Testis (tissue), 3 donors: ENCODE results near the gene KRTAP10-1. TPM values are rescaled to one million over a fixed set of nuclear protein-coding genes. Genes with fewer than 3 reads are reported as not detected.

Experiments
- DNase-seq: peaks from one replicate; pipeline ENCODE4 v3.0.0-alpha.2; 2019
- H3K27ac ChIP-seq, 2 donors: fragments of 200-600 bp; sonication (generic); one replicate each; pipeline ENCODE4 v1.5.1; 2019
- H3K27me3 ChIP-seq: fragments of 200-600 bp; sonication (generic); one replicate; pipeline ENCODE4 v1.5.1; 2019
- H3K36me3 ChIP-seq: fragments of 200-600 bp; sonication (generic); one replicate; pipeline ENCODE4 v1.5.1; 2017; ENCODE audit warnings: low read depth; ENCODE audit errors: missing control alignments
- H3K4me1 ChIP-seq: fragments of 200-600 bp; sonication (generic); one replicate; pipeline ENCODE4 v1.5.1; 2019
- H3K4me3 ChIP-seq, 2 donors: fragments of 200-600 bp; sonication (generic); one replicate each; pipeline ENCODE4 v1.5.1; 2017 to 2019
- H3K9me3 ChIP-seq: fragments of 200-600 bp; sonication (generic); one replicate; pipeline ENCODE4 v1.5.1; 2017
- CTCF ChIP-seq, 3 experiments: fragments of 450-650 bp in 2 of 3; fragments of 200-600 bp in 1 of 3; sonication (generic) in 1 of 3; IDR thresholded peaks; one replicate each; pipeline ENCODE4 v1.5.1; 2016 to 2019; ENCODE audit warnings: antibody characterized with exemption in 3 of 3, mild to moderate bottlenecking in 2 of 3, moderate library complexity in 1 of 3
- POLR2A ChIP-seq: fragments of 450-650 bp; IDR thresholded peaks from one replicate; pipeline ENCODE4 v1.6.1; 2017; ENCODE audit warnings: antibody characterized with exemption, mild to moderate bottlenecking, moderate library complexity
- WGBS, 2 donors: methylation state at CpG; one replicate each; pipeline ENCODE4 v1.1.5; 2018; 5-methylcytosine and 5-hydroxymethylcytosine counted together
- intact Hi-C: fragments of 100-400 bp; cut with DNase I; formaldehyde crosslinking; loops from one replicate; pipeline ENCODE4 v1.15.1; 2023; ENCODE audit warnings: low total_unique reads
- polyA plus RNA-seq: library from polyadenylated mRNA; stranded (reverse); fragments of 350-450 nt; fragmentation: Illumina TruSeq; extraction: RNeasy Lipid Tissue Mini Kit (QIAGEN cat#74804); gene quantifications from one replicate; pipeline ENCODE4 v1.2.3, GENCODE V29; 2014; ENCODE audit warnings: low read depth, low replicate concordance; ENCODE audit not compliant: insufficient read depth
- total RNA-seq, 2 donors: library from RNA; depleted of rRNA; stranded (reverse); fragments of >200 nt; gene quantifications; one replicate each; pipeline ENCODE4 v1.2.3, GENCODE V29; 2016

KRTAP10-1 gene
- total and polyA plus RNA-seq, 3 donors from 2014 or later: not detected

GRCh38 chr21:44513389-44514217 is 26.4 kb downstream of the KRTAP10-1 start:
- Histone ChIP-seq H3K27ac (no peak overlapping the region), H3K36me3 (no peaks in the 10 kb centered on the region), H3K9me3 (no peaks in the 10 kb centered on the region), H3K4me1 (no peaks in the 10 kb centered on the region), H3K27me3 (no peaks in the 10 kb centered on the region), H3K4me3 (no peak overlapping the region)
- no peak for DNase-seq
- intact Hi-C loops: loop anchor here (10.0 kb wide), 1 partner anchor 281 kb away; no protein-coding TSS in a partner anchor
- 82 to 83% methylated on average over 8 to 15 of the region's 15 CpGs for WGBS, 2 donors
- no peak for TF ChIP-seq POLR2A
- TF ChIP-seq CTCF (IDR thresholded peaks at IDR 0.05): no peak

- no peak for DNase-seq
- Histone ChIP-seq H3K36me3 (no peaks in the 10 kb centered on the region), H3K4me1 (no peaks in the 10 kb centered on the region), H3K27ac (no peak overlapping the region), H3K9me3 (no peaks in the 10 kb centered on the region), H3K4me3 (no peak overlapping the region), H3K27me3 (no peaks in the 10 kb centered on the region)
- intact Hi-C loops: loop anchor here (10.0 kb wide), 1 partner anchor 282 kb away; no protein-coding TSS in a partner anchor
- no peak for TF ChIP-seq CTCF (IDR thresholded peaks at IDR 0.05)
- no peak for TF ChIP-seq POLR2A
- 84 to 87% methylated on average over 12 to 21 of the region's 21 CpGs for WGBS, 2 donors
These were observed 27.3 kb downstream of the KRTAP10-1 start for GRCh38 chr21:44512496-44513388.

- 76 to 82% methylated on average over 6 to 8 of the region's 8 CpGs for WGBS, 2 donors
- TF ChIP-seq CTCF (IDR thresholded peaks at IDR 0.05): no peak
- no peak for TF ChIP-seq POLR2A
- intact Hi-C loops: loop anchor here (10.0 kb wide), 1 partner anchor 283 kb away; no protein-coding TSS in a partner anchor
- H3K27me3 ChIP-seq: no peaks in the 10 kb centered on the region
- H3K36me3 ChIP-seq: no peaks in the 10 kb centered on the region
- no peak overlapping the region for H3K4me3 ChIP-seq
- H3K4me1 ChIP-seq: no peaks in the 10 kb centered on the region
- H3K27ac ChIP-seq: no peak overlapping the region
- DNase-seq: no peak
- no peaks in the 10 kb centered on the region for H3K9me3 ChIP-seq
These were observed 28.1 kb downstream of the KRTAP10-1 start for GRCh38 chr21:44511938-44512275.

- no peak overlapping the region for H3K27ac ChIP-seq
- no peaks in the 10 kb centered on the region for H3K27me3 ChIP-seq
- no peaks in the 10 kb centered on the region for H3K4me1 ChIP-seq
- DNase-seq: no peak
- no peaks in the 10 kb centered on the region for H3K9me3 ChIP-seq
- intact Hi-C loops: loop anchor here (10.0 kb wide), 1 partner anchor 283 kb away; no protein-coding TSS in a partner anchor
- no peaks in the 10 kb centered on the region for H3K36me3 ChIP-seq
- TF ChIP-seq CTCF (IDR thresholded peaks at IDR 0.05): no peak
- TF ChIP-seq POLR2A: no peak
- no peak overlapping the region for H3K4me3 ChIP-seq
- 88 to 90% methylated on average over 11 of the region's 11 CpGs for WGBS, 2 donors
These were observed 28.6 kb downstream of the KRTAP10-1 start for GRCh38 chr21:44511219-44511937.
